Trophoblast cell (in vitro differentiated cells and primary cell): ENCODE data around the gene PPP1R10.

Experiments used
- DNase-seq, 2 donors: peaks; one replicate each; pipeline ENCODE4 v3.0.0-alpha.2; 2016
- H2AFZ ChIP-seq: 2 replicates; pipeline ENCODE4 v1.6.1; 2013; ENCODE audit warnings: low read length, moderate library complexity, mild to moderate bottlenecking; ENCODE audit not compliant: insufficient read depth, poor library complexity
- H2AK5ac ChIP-seq: 2 replicates; pipeline ENCODE4 v1.6.1; 2013; ENCODE audit warnings: mild to moderate bottlenecking, low read length
- H2BK120ac ChIP-seq: 2 replicates; pipeline ENCODE4 v1.6.1; 2013; ENCODE audit warnings: low read length, mild to moderate bottlenecking, moderate library complexity; ENCODE audit not compliant: insufficient read depth, poor library complexity
- H2BK12ac ChIP-seq: 2 replicates; pipeline ENCODE4 v1.6.1; 2013; ENCODE audit warnings: mild to moderate bottlenecking, low read length, moderate library complexity
- H2BK5ac ChIP-seq: 2 replicates; pipeline ENCODE4 v1.6.1; 2013; ENCODE audit warnings: low read length, low read depth, moderate library complexity, mild to moderate bottlenecking; ENCODE audit not compliant: poor library complexity
- H3K14ac ChIP-seq: 2 replicates; pipeline ENCODE4 v1.6.1; 2013; ENCODE audit warnings: mild to moderate bottlenecking, low read length
- H3K18ac ChIP-seq: 2 replicates; pipeline ENCODE4 v1.6.1; 2013; ENCODE audit warnings: mild to moderate bottlenecking, low read length
- H3K23ac ChIP-seq: 2 replicates; pipeline ENCODE4 v1.6.1; 2013; ENCODE audit warnings: low read length
- H3K27ac ChIP-seq: 2 replicates; pipeline ENCODE4 v1.5.1; 2013; ENCODE audit warnings: low read depth, mild to moderate bottlenecking, inconsistent platforms, low read length, moderate library complexity
- H3K27me3 ChIP-seq: 2 replicates; pipeline ENCODE4 v1.6.1; 2013; ENCODE audit warnings: inconsistent platforms, mild to moderate bottlenecking, low read length, moderate library complexity; ENCODE audit not compliant: insufficient read depth
- H3K36me3 ChIP-seq, 2 experiments: 1 replicate in 1 of 2; 2 replicates in 1 of 2; pipeline ENCODE4 v1.6.1; 2013; ENCODE audit warnings: low read length in 2 of 2, mild to moderate bottlenecking in 2 of 2, moderate library complexity in 1 of 2; ENCODE audit not compliant: insufficient read depth in 2 of 2, control insufficient read depth in 1 of 2
- H3K4ac ChIP-seq: 2 replicates; pipeline ENCODE4 v1.6.1; 2013; ENCODE audit warnings: low read depth, mild to moderate bottlenecking, low read length, moderate library complexity
- H3K4me1 ChIP-seq, 2 experiments: 1 replicate in 1 of 2; 2 replicates in 1 of 2; pipeline ENCODE4 v1.6.1; 2013; ENCODE audit warnings: low read length in 2 of 2, mild to moderate bottlenecking in 2 of 2, moderate library complexity in 1 of 2; ENCODE audit not compliant: insufficient read depth in 2 of 2, control insufficient read depth in 1 of 2
- H3K4me2 ChIP-seq: 2 replicates; pipeline ENCODE4 v1.6.1; 2013; ENCODE audit warnings: inconsistent platforms, mild to moderate bottlenecking, low read length, moderate library complexity
- H3K4me3 ChIP-seq: 2 replicates; pipeline ENCODE4 v1.5.1; 2013; ENCODE audit warnings: mild to moderate bottlenecking, low read depth, low read length, inconsistent platforms
- H3K79me1 ChIP-seq: one replicate; pipeline ENCODE4 v1.6.1; 2013; ENCODE audit warnings: low read length
- H3K79me2 ChIP-seq: 2 replicates; pipeline ENCODE4 v1.6.1; 2013; ENCODE audit warnings: low read length, mild to moderate bottlenecking; ENCODE audit not compliant: control insufficient read depth, insufficient read depth, poor library complexity
- H3K9ac ChIP-seq: 2 replicates; pipeline ENCODE4 v1.6.1; 2013; ENCODE audit warnings: mild to moderate bottlenecking, low read length
- H3K9me3 ChIP-seq: 2 replicates; pipeline ENCODE4 v1.6.1; 2013; ENCODE audit warnings: low read depth, mild to moderate bottlenecking, control low read depth, inconsistent platforms, low read length; ENCODE audit not compliant: insufficient read depth
- H4K12ac ChIP-seq: 2 replicates; pipeline ENCODE4 v1.6.1; 2013; ENCODE audit warnings: low read depth, mild to moderate bottlenecking, low read length, moderate library complexity
- H4K8ac ChIP-seq: 2 replicates; pipeline ENCODE4 v1.6.1; 2013; ENCODE audit warnings: low read depth, mild to moderate bottlenecking, low read length, moderate library complexity
- H4K91ac ChIP-seq: one replicate; pipeline ENCODE4 v1.6.1; 2013; ENCODE audit warnings: low read depth, mild to moderate bottlenecking, low read length, moderate library complexity
- WGBS: extraction: QIAGEN DNeasy Blood & Tissue Kit; methylation state at CpG from one replicate; pipeline ENCODE4 v1.1.7; 2013; ENCODE audit warnings: missing lambda C conversion rate; ENCODE audit not compliant: insufficient read length, insufficient coverage; ENCODE audit errors: extremely low coverage; 5-methylcytosine and 5-hydroxymethylcytosine counted together

PPP1R10 gene

GRCh38 chr6:30644769-30645168, 27.7 kb upstream of the PPP1R10 start:
- WGBS: no CpG with 5 or more reads among the region's 5 CpGs
- Histone ChIP-seq H3K4ac (no peak overlapping the region), H3K27ac (no peak overlapping the region), H3K4me2 (no peak overlapping the region), H2AFZ (no peak overlapping the region), H2BK5ac (no peak overlapping the region), H3K79me1 (peaks cover 6% of the 10 kb centered on the region), H3K36me3 (peaks cover 33 to 52% of the 10 kb centered on the region in 2 experiments), H2BK120ac (no peak overlapping the region), H3K23ac (no peak overlapping the region), H3K79me2 (peaks cover 3% of the 10 kb centered on the region), H4K91ac (no peak overlapping the region), H3K18ac (no peak overlapping the region), H3K9ac (no peak overlapping the region), H2AK5ac (no peak overlapping the region), H3K4me1 (peaks cover 0 to 7% of the 10 kb centered on the region in 2 experiments), H4K8ac (no peak overlapping the region), H2BK12ac (no peak overlapping the region), H3K14ac (no peak overlapping the region), H3K27me3 (no peaks in the 10 kb centered on the region), H3K4me3 (no peak overlapping the region), H3K9me3 (peaks cover 1% of the 10 kb centered on the region), H4K12ac (no peak overlapping the region)
- no peak for DNase-seq

- no peak overlapping the region for H3K4me2 ChIP-seq
- no peak overlapping the region for H3K27ac ChIP-seq
- no peak overlapping the region for H3K4ac ChIP-seq
- peaks cover 1% of the 10 kb centered on the region for H3K9me3 ChIP-seq
- no peak overlapping the region for H2AFZ ChIP-seq
- H3K23ac ChIP-seq: no peak overlapping the region
- no peak overlapping the region for H3K18ac ChIP-seq
- no peak overlapping the region for H2BK12ac ChIP-seq
- peaks cover 3% of the 10 kb centered on the region for H3K79me2 ChIP-seq
- peaks cover 0 to 7% of the 10 kb centered on the region in 2 experiments for H3K4me1 ChIP-seq
- no peak overlapping the region for H3K9ac ChIP-seq
- H4K8ac ChIP-seq: no peak overlapping the region
- H4K12ac ChIP-seq: no peak overlapping the region
- no peak for DNase-seq
- H3K36me3 ChIP-seq: peaks cover 36 to 52% of the 10 kb centered on the region in 2 experiments
- no peak overlapping the region for H2BK5ac ChIP-seq
- H2BK120ac ChIP-seq: no peak overlapping the region
- no peak overlapping the region for H3K4me3 ChIP-seq
- H3K27me3 ChIP-seq: no peaks in the 10 kb centered on the region
- peaks cover 6% of the 10 kb centered on the region for H3K79me1 ChIP-seq
- H4K91ac ChIP-seq: no peak overlapping the region
- no CpG with 5 or more reads among the region's 2 CpGs for WGBS
- H2AK5ac ChIP-seq: no peak overlapping the region
- H3K14ac ChIP-seq: no peak overlapping the region
Measured at GRCh38 chr6:30643656-30644055, 26.6 kb upstream of the PPP1R10 start.

- H2BK120ac ChIP-seq: no peak overlapping the region
- no peaks in the 10 kb centered on the region for H3K79me1 ChIP-seq
- no peak overlapping the region for H3K4me3 ChIP-seq
- no peak overlapping the region for H2AFZ ChIP-seq
- H3K27me3 ChIP-seq: no peaks in the 10 kb centered on the region
- WGBS: no CpG with 5 or more reads among the region's 1 CpG
- no peak overlapping the region for H4K12ac ChIP-seq
- H3K36me3 ChIP-seq: peaks cover 43 to 56% of the 10 kb centered on the region in 2 experiments
- no peak overlapping the region for H3K27ac ChIP-seq
- H2AK5ac ChIP-seq: no peak overlapping the region
- no peak overlapping the region for H3K18ac ChIP-seq
- no peak overlapping the region for H3K14ac ChIP-seq
- H4K8ac ChIP-seq: no peak overlapping the region
- H2BK12ac ChIP-seq: no peak overlapping the region
- H3K4ac ChIP-seq: no peak overlapping the region
- no peak overlapping the region for H4K91ac ChIP-seq
- peaks cover 1% of the 10 kb centered on the region for H3K9me3 ChIP-seq
- H3K9ac ChIP-seq: no peak overlapping the region
- H2BK5ac ChIP-seq: no peak overlapping the region
- H3K79me2 ChIP-seq: no peaks in the 10 kb centered on the region
- H3K4me2 ChIP-seq: no peak overlapping the region
- no peak overlapping the region for H3K23ac ChIP-seq
- peaks cover 0 to 3% of the 10 kb centered on the region in 2 experiments for H3K4me1 ChIP-seq
- no peak for DNase-seq
Measured at GRCh38 chr6:30641048-30641447, 24.0 kb upstream of the PPP1R10 start.

DNA sequence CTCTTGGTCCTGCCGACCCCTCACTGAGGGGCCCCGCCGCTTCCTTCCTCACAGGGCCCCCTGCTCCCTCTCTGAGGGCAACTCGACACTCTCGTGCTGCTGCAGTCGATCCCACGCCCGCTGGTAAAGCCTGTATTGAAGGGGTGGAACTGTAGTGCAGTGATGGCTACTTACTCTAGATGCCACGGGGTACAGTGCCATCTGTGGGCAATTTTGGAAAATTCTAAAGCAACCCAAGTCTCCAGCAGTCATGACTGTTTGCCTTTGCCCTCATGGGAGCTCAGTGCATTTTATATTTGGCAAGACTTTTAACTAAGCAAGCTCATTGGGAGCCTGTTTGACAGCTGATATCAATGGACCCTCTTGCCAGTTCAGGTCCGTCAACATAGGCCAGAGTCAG, 23.4 kb upstream of the PPP1R10 start:
- Histone ChIP-seq H2AK5ac (no peak overlapping the region), H2BK5ac (no peak overlapping the region), H3K18ac (no peak overlapping the region), H3K79me1 (no peaks in the 10 kb centered on the region), H3K27me3 (no peaks in the 10 kb centered on the region), H3K14ac (no peak overlapping the region), H3K4me1 (no peaks in the 10 kb centered on the region), H4K12ac (no peak overlapping the region), H3K27ac (no peak overlapping the region), H2BK120ac (no peak overlapping the region), H4K91ac (no peak overlapping the region), H3K23ac (no peak overlapping the region), H3K4ac (no peak overlapping the region), H2AFZ (no peak overlapping the region), H2BK12ac (no peak overlapping the region), H4K8ac (no peak overlapping the region), H3K4me2 (no peak overlapping the region), H3K79me2 (no peaks in the 10 kb centered on the region), H3K36me3 (peaks cover 43 to 54% of the 10 kb centered on the region in 2 experiments), H3K9ac (no peak overlapping the region), H3K9me3 (peaks cover 1% of the 10 kb centered on the region), H3K4me3 (no peak overlapping the region)
- WGBS: no CpG with 5 or more reads among the region's 10 CpGs
- DNase-seq: no peak
